ENCODE data around the gene ASCC1. TPM values are rescaled to one million over a fixed set of nuclear protein-coding genes. Genes with fewer than 3 reads are reported as not detected.

The ASCC1 gene
- total and polyA plus RNA-seq, 8 donors: 4.3 to 142 (median 13.6) TPM

DNA sequence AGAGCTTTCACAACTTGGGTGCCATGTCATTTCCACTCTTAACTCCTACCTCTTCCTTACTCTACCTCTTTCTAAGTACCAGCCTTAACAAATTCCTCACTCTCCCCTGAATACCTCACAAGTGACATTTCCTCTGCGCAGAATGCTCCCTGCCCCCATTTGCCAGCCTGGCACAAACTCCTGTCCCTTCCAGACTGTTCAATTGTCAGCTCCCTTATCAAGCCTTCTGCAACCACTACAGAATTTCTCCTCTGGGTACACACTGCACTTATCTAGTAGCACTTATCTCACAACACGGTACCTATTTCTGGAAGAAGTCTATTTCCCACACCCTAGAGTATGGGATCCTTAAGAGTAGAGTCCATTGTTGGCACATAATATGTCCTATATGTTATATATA is 39.4 kb downstream of the ASCC1 start:
- H3K4me3 ChIP-seq: no peak overlapping the region
- H3K27ac ChIP-seq: no peak overlapping the region
- no peaks in the 10 kb centered on the region for H3K27me3 ChIP-seq
- peaks cover 0 to 34% (median 12%) of the 10 kb centered on the region in 4 donors for H3K4me1 ChIP-seq
- TF ChIP-seq POLR2A (IDR thresholded peaks at IDR 0.05) (no peak), POLR2AphosphoS5 (IDR thresholded peaks at IDR 0.05) (no peak), CTCF (IDR thresholded peaks at IDR 0.05) (no peak), EP300 (IDR thresholded peaks at IDR 0.05) (no peak)
- no peak for DNase-seq
- intact Hi-C loops (cut with DNase I; ENCODE audit: low total_unique reads): no loop called here
- 37 to 77% (median 58%) methylated on average over 2 of the region's 2 CpGs for WGBS, 5 donors
- H3K36me3 ChIP-seq: peaks cover 17 to 31% (median 23%) of the 10 kb centered on the region in 4 donors
- no peaks in the 10 kb centered on the region for H3K9me3 ChIP-seq

- Histone ChIP-seq H3K27ac (no peak overlapping the region), H3K27me3 (no peaks in the 10 kb centered on the region), H3K4me1 (peaks cover 7 to 48% (median 18%) of the 10 kb centered on the region in 4 donors), H3K36me3 (peaks cover 17 to 21% (median 17%) of the 10 kb centered on the region in 4 donors), H3K9me3 (no peaks in the 10 kb centered on the region), H3K4me3 (no peak overlapping the region)
- 59 to 82% (median 63%) methylated on average over 1 of the region's 1 CpG for WGBS, 5 donors
- TF ChIP-seq POLR2AphosphoS5 (IDR thresholded peaks at IDR 0.05) (no peak), CTCF (IDR thresholded peaks at IDR 0.05) (no peak), POLR2A (IDR thresholded peaks at IDR 0.05) (no peak), EP300 (IDR thresholded peaks at IDR 0.05) (no peak)
- intact Hi-C loops (cut with DNase I; ENCODE audit: low total_unique reads): no loop called here
- DNase-seq: no peak
Observed at GRCh38 chr10:72175149-72175548, 40.9 kb downstream of the ASCC1 start.

DNA sequence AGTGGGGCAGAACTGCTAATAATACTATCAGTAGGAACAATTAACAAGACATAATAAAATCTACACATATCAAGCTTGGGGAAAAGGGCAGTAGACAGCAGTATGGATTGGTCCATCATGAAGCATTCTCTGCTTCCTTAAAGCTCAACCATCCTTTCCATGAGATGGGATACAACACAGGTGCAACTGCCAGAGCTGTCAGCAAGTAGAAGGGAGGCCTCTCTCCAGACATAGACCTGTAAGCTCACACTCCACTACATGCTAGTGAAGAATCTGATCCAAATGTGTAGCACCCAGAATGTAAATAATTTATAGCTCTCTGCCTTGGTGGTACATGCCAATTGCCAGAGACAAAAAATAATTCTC is 41.8 kb downstream of the ASCC1 start:
- Histone ChIP-seq H3K27me3 (no peaks in the 10 kb centered on the region), H3K27ac (no peak overlapping the region), H3K9me3 (no peaks in the 10 kb centered on the region), H3K36me3 (peaks cover 14 to 20% (median 16%) of the 10 kb centered on the region in 4 donors), H3K4me1 (peaks cover 7 to 56% (median 21%) of the 10 kb centered on the region in 4 donors), H3K4me3 (no peak overlapping the region)
- TF ChIP-seq CTCF (IDR thresholded peaks at IDR 0.05): no peak
- TF ChIP-seq POLR2A (IDR thresholded peaks at IDR 0.05): no peak
- no peak for TF ChIP-seq POLR2AphosphoS5 (IDR thresholded peaks at IDR 0.05)
- no peak for TF ChIP-seq EP300 (IDR thresholded peaks at IDR 0.05)
- DNase-seq: no peak
- intact Hi-C loops (cut with DNase I; ENCODE audit: low total_unique reads): no loop called here

GRCh38 chr10:72173619-72174296 is 42.3 kb downstream of the ASCC1 start:
- intact Hi-C loops (cut with DNase I; ENCODE audit: low total_unique reads): no loop called here

More at GRCh38 chr10:72173619-72174296, 42.3 kb downstream of the ASCC1 start:
- Histone ChIP-seq H3K4me3 (no peak overlapping the region), H3K9me3 (no peaks in the 10 kb centered on the region), H3K36me3 (peaks cover 9 to 14% (median 11%) of the 10 kb centered on the region in 4 donors), H3K27me3 (no peaks in the 10 kb centered on the region), H3K4me1 (peaks cover 7 to 56% (median 21%) of the 10 kb centered on the region in 4 donors), H3K27ac (no peak overlapping the region)
- TF ChIP-seq POLR2AphosphoS5 (IDR thresholded peaks at IDR 0.05): no peak
- no peak for TF ChIP-seq EP300 (IDR thresholded peaks at IDR 0.05)
- no peak for TF ChIP-seq POLR2A (IDR thresholded peaks at IDR 0.05)
- no peak for TF ChIP-seq CTCF (IDR thresholded peaks at IDR 0.05)
- DNase-seq: peak in 1 of 2 donors; percentile 26
- 60 to 73% (median 71%) methylated on average over 7 of the region's 7 CpGs for WGBS, 5 donors

Measured in stomach (tissue), 9 donors.